Liver (tissue), 9 donors: ENCODE data around the gene MSX2. TPM values are rescaled to one million over a fixed set of nuclear protein-coding genes. Genes with fewer than 3 reads are reported as not detected.

Source experiments
- DNase-seq: peaks from one replicate; pipeline ENCODE4 v3.0.0-alpha.2; 2017; ENCODE audit warnings: low spot score
- H3K27ac ChIP-seq, 2 donors: one replicate each; pipeline ENCODE4 v1.7.0; 2013; ENCODE audit warnings: inconsistent platforms in 2 of 2, low read length in 2 of 2, control low read depth in 1 of 2, low read depth in 1 of 2, mild to moderate bottlenecking in 1 of 2
- H3K27me3 ChIP-seq, 4 donors: one replicate each; pipeline versions ENCODE4 v1.6.1 to v1.7.0; 2013; ENCODE audit warnings: low read length in 3 of 4, inconsistent platforms in 1 of 4, mild to moderate bottlenecking in 1 of 4, moderate library complexity in 1 of 4; ENCODE audit not compliant: control insufficient read depth in 4 of 4, insufficient read depth in 4 of 4
- H3K36me3 ChIP-seq, 4 donors: one replicate each; pipeline versions ENCODE4 v1.6.1 to v1.7.0; 2013; ENCODE audit warnings: low read length in 3 of 4, mild to moderate bottlenecking in 3 of 4, low read depth in 1 of 4, moderate library complexity in 1 of 4; ENCODE audit not compliant: control insufficient read depth in 4 of 4, insufficient read depth in 3 of 4
- H3K4me1 ChIP-seq, 4 donors: one replicate each; pipeline versions ENCODE4 v1.6.1 to v1.7.0; 2013; ENCODE audit warnings: low read length in 3 of 4, mild to moderate bottlenecking in 3 of 4, moderate library complexity in 1 of 4; ENCODE audit not compliant: control insufficient read depth in 4 of 4, insufficient read depth in 4 of 4
- H3K4me3 ChIP-seq, 3 donors: one replicate each; pipeline versions ENCODE4 v1.6.1 to v1.7.0; 2013; ENCODE audit warnings: low read length in 3 of 3, control low read depth in 1 of 3, low read depth in 1 of 3, mild to moderate bottlenecking in 1 of 3
- H3K9ac ChIP-seq, 2 donors: one replicate each; pipeline ENCODE4 v1.7.0; 2013; ENCODE audit warnings: low read length in 2 of 2, mild to moderate bottlenecking in 2 of 2, moderate library complexity in 2 of 2, control low read depth in 1 of 2, low read depth in 1 of 2
- H3K9me3 ChIP-seq, 4 donors: one replicate each; pipeline versions ENCODE4 v1.6.1 to v1.7.0; 2013; ENCODE audit warnings: low read length in 3 of 4; ENCODE audit not compliant: control insufficient read depth in 4 of 4
- EGR1 ChIP-seq, 2 donors: IDR thresholded peaks; 2 replicates each; pipeline ENCODE4 v1.6.1; 2016 to 2018; ENCODE audit warnings: antibody characterized with exemption in 2 of 2, low read depth in 2 of 2
- FOXA1 ChIP-seq: IDR thresholded peaks from 2 replicates; pipeline ENCODE4 v1.6.1; 2016; ENCODE audit warnings: antibody characterized with exemption
- FOXA2 ChIP-seq: IDR thresholded peaks from 2 replicates; pipeline ENCODE4 v1.6.1; 2016; ENCODE audit warnings: antibody characterized with exemption
- GABPA ChIP-seq, 2 donors: IDR thresholded peaks in 1 of 2; conservative IDR thresholded peaks in 1 of 2; 2 replicates each; pipeline ENCODE4 v1.6.1; 2016; ENCODE audit warnings: antibody characterized with exemption in 2 of 2, mild to moderate bottlenecking in 1 of 2, moderate library complexity in 1 of 2
- HNF4A ChIP-seq, 2 donors: conservative IDR thresholded peaks; 2 replicates each; pipeline ENCODE4 v1.6.1; 2016; ENCODE audit warnings: antibody characterized with exemption in 2 of 2, mild to moderate bottlenecking in 2 of 2
- HNF4G ChIP-seq: IDR thresholded peaks from 2 replicates; pipeline ENCODE4 v1.6.1; 2016; ENCODE audit warnings: antibody characterized with exemption
- NR2F2 ChIP-seq: IDR thresholded peaks from 2 replicates; pipeline ENCODE4 v1.6.1; 2016; ENCODE audit warnings: antibody characterized with exemption
- RAD21 ChIP-seq, 2 donors: IDR thresholded peaks; 2 replicates each; pipeline ENCODE4 v1.6.1; 2016; ENCODE audit warnings: antibody characterized with exemption in 2 of 2, mild to moderate bottlenecking in 2 of 2
- RXRA ChIP-seq, 2 donors: IDR thresholded peaks; 2 replicates each; pipeline ENCODE4 v1.6.1; 2017 to 2018; ENCODE audit warnings: antibody characterized with exemption in 2 of 2, mild to moderate bottlenecking in 1 of 2
- SP1 ChIP-seq: IDR thresholded peaks from 2 replicates; pipeline ENCODE4 v1.6.1; 2018; ENCODE audit warnings: antibody characterized with exemption, mild to moderate bottlenecking
- TAF1 ChIP-seq: conservative IDR thresholded peaks from 2 replicates; pipeline ENCODE4 v1.6.1; 2016; ENCODE audit warnings: antibody characterized with exemption, mild to moderate bottlenecking
- YY1 ChIP-seq: IDR thresholded peaks from 2 replicates; pipeline ENCODE4 v1.6.1; 2016; ENCODE audit warnings: antibody characterized with exemption, mild to moderate bottlenecking
- WGBS: extraction: QIAGEN DNeasy Blood & Tissue Kit; methylation state at CpG from one replicate; pipeline ENCODE4 v1.1.7; 2013; 5-methylcytosine and 5-hydroxymethylcytosine counted together
- polyA plus RNA-seq, 2 donors: library from polyadenylated mRNA; stranded (reverse) in 1 of 2; unstranded in 1 of 2; fragments of 200-250 nt in 1 of 2; fragments of >200 nt in 1 of 2; fragmentation: Nextera tagmentation in 1 of 2; extraction: Ambion mirVana in 1 of 2; gene quantifications; one replicate each; pipeline versions ENCODE4 v1.2.1 to v1.2.3, GENCODE V29; 2013 to 2015
- total RNA-seq, 2 donors: library from RNA; depleted of rRNA; stranded (reverse); fragments of >200 nt; gene quantifications; one replicate each; pipeline ENCODE4 v1.2.3, GENCODE V29; 2014
- TF ChIP-seq, protein P1 (sequence below): IDR thresholded peaks from 2 replicates; pipeline ENCODE4 v1.6.1; 2016; ENCODE audit warnings: antibody characterized with exemption
- TF ChIP-seq, protein P2 (sequence below): IDR thresholded peaks from 2 replicates; pipeline ENCODE4 v1.6.1; 2016; ENCODE audit warnings: antibody characterized with exemption, mild to moderate bottlenecking
- TF ChIP-seq, protein P3 (sequence below): IDR thresholded peaks from 2 replicates; pipeline ENCODE4 v1.6.1; 2016; ENCODE audit warnings: antibody characterized with exemption
- TF ChIP-seq, protein P4 (sequence below): fragments of 150-350 bp; IDR thresholded peaks from 2 replicates; pipeline ENCODE4 v1.5.1; 2017; ENCODE audit warnings: improper control_type of control experiment, low read depth, low read length; ENCODE audit not compliant: missing input control
- TF ChIP-seq, protein P5 (sequence below): IDR thresholded peaks from 2 replicates; pipeline ENCODE4 v1.6.1; 2016; ENCODE audit warnings: antibody characterized with exemption
- donor health status: healthy.
- donor health status: healthy.
- donor health status: healthy.
- donor health status: healthy.
- donor health status: healthy.

Gene MSX2
- total and polyA plus RNA-seq, 4 donors, result 0.08 to 0.09 TPM; not detected in 2

DNA sequence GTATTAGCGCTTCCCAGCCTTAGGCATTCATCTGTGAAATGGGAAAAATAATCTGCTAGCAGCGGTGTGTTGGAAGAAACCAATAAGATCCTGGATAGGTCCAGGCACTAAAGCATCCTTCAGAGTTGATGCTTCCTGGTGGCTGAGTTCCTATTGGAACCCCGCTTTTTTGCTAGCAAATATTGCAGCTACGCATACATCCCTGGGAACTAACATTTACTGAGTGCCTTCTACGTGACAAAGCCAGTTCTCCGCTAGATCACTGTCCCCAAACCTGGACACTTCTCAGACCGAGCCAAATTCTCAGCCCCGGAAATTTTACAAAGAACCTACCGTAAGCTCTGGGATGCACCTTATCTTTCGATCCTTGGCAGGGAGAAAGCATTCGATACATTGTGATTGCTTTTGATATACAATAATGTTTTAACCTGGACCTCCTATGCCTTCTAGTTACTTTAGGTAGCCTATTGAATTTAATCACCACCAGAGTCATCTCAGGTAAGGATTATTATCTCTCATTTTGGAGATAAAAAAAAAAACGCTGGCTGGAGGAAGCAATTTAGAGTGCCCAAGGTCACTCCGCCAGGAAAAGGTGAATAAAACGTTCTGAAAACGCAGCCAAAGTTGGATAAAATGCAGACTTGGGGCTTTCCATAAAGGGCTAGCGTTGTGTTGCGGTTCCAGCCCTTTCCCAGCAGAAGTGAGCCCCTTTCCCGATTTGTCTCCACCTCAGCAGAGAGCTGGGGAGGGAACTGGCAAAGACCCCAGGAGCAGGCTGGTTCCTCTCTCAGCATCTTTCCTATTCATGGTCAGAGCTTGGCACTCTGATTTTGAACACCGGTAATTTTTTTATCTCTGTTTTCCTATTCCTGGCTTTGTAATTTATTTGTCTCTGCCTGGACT is 2.6 kb upstream of the MSX2 start:
- no peak overlapping the region for H3K9ac ChIP-seq
- no peak overlapping the region for H3K4me3 ChIP-seq
- peaks cover 0 to 31% (median 16%) of the 10 kb centered on the region in 4 donors for H3K27me3 ChIP-seq
- peaks cover 0 to 3% (median 0%) of the 10 kb centered on the region in 4 donors for H3K9me3 ChIP-seq
- H3K27ac ChIP-seq, result no peak overlapping the region
- DNase-seq, result no peak
- peaks cover 0 to 19% (median 7%) of the 10 kb centered on the region in 4 donors for H3K4me1 ChIP-seq
- WGBS, result 9% methylated on average over 19 of the region's 19 CpGs
- no peaks in the 10 kb centered on the region for H3K36me3 ChIP-seq
- TF ChIP-seq NR2F2, result no peak
- TF ChIP-seq, protein P1, sequence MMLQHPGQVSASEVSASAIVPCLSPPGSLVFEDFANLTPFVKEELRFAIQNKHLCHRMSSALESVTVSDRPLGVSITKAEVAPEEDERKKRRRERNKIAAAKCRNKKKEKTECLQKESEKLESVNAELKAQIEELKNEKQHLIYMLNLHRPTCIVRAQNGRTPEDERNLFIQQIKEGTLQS, result no peak
- TF ChIP-seq, protein P2, sequence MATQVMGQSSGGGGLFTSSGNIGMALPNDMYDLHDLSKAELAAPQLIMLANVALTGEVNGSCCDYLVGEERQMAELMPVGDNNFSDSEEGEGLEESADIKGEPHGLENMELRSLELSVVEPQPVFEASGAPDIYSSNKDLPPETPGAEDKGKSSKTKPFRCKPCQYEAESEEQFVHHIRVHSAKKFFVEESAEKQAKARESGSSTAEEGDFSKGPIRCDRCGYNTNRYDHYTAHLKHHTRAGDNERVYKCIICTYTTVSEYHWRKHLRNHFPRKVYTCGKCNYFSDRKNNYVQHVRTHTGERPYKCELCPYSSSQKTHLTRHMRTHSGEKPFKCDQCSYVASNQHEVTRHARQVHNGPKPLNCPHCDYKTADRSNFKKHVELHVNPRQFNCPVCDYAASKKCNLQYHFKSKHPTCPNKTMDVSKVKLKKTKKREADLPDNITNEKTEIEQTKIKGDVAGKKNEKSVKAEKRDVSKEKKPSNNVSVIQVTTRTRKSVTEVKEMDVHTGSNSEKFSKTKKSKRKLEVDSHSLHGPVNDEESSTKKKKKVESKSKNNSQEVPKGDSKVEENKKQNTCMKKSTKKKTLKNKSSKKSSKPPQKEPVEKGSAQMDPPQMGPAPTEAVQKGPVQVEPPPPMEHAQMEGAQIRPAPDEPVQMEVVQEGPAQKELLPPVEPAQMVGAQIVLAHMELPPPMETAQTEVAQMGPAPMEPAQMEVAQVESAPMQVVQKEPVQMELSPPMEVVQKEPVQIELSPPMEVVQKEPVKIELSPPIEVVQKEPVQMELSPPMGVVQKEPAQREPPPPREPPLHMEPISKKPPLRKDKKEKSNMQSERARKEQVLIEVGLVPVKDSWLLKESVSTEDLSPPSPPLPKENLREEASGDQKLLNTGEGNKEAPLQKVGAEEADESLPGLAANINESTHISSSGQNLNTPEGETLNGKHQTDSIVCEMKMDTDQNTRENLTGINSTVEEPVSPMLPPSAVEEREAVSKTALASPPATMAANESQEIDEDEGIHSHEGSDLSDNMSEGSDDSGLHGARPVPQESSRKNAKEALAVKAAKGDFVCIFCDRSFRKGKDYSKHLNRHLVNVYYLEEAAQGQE, result no peak

DNA sequence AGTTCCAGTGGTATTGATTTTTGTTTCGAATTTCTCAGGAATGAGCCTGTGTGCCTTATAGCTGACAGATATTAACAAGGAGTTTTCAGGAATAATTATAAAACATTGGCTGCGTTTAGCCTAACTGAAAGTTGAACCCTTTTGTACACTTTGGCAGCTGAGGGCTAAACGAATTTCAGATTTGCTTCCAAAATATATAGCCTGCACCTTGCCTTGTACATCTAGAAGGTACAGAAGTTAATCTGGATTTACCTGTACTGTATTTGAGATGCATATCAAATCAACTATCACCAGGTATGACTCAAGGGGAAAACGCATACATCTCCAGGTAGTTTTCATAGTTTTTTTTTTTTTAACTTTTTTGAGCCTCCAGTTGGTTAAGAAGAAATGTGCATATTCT is 1.9 kb upstream of the MSX2 start:
- TF ChIP-seq, protein P3, sequence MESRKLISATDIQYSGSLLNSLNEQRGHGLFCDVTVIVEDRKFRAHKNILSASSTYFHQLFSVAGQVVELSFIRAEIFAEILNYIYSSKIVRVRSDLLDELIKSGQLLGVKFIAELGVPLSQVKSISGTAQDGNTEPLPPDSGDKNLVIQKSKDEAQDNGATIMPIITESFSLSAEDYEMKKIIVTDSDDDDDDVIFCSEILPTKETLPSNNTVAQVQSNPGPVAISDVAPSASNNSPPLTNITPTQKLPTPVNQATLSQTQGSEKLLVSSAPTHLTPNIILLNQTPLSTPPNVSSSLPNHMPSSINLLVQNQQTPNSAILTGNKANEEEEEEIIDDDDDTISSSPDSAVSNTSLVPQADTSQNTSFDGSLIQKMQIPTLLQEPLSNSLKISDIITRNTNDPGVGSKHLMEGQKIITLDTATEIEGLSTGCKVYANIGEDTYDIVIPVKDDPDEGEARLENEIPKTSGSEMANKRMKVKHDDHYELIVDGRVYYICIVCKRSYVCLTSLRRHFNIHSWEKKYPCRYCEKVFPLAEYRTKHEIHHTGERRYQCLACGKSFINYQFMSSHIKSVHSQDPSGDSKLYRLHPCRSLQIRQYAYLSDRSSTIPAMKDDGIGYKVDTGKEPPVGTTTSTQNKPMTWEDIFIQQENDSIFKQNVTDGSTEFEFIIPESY, result no peak
- TF ChIP-seq, protein P2, result no peak
- no peak for TF ChIP-seq GABPA (IDR thresholded peaks at IDR 0.05 in 1 of 2, conservative IDR thresholded peaks at IDR 0.05 in 1 of 2)
- no peak for TF ChIP-seq NR2F2
- TF ChIP-seq, protein P1, result no peak
- TF ChIP-seq HNF4G, result no peak
- no peak for TF ChIP-seq RAD21 (IDR thresholded peaks at IDR 0.05)
- TF ChIP-seq RXRA (IDR thresholded peaks at IDR 0.05), result no peak
- TF ChIP-seq, protein P4, sequence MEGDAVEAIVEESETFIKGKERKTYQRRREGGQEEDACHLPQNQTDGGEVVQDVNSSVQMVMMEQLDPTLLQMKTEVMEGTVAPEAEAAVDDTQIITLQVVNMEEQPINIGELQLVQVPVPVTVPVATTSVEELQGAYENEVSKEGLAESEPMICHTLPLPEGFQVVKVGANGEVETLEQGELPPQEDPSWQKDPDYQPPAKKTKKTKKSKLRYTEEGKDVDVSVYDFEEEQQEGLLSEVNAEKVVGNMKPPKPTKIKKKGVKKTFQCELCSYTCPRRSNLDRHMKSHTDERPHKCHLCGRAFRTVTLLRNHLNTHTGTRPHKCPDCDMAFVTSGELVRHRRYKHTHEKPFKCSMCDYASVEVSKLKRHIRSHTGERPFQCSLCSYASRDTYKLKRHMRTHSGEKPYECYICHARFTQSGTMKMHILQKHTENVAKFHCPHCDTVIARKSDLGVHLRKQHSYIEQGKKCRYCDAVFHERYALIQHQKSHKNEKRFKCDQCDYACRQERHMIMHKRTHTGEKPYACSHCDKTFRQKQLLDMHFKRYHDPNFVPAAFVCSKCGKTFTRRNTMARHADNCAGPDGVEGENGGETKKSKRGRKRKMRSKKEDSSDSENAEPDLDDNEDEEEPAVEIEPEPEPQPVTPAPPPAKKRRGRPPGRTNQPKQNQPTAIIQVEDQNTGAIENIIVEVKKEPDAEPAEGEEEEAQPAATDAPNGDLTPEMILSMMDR, result no peak
- no peak for TF ChIP-seq TAF1
- no peak for TF ChIP-seq FOXA1
- no peak for TF ChIP-seq FOXA2
- no peak for TF ChIP-seq YY1
- no peak for TF ChIP-seq HNF4A (conservative IDR thresholded peaks at IDR 0.05)
- TF ChIP-seq EGR1 (IDR thresholded peaks at IDR 0.05; ENCODE audit: low read depth in 2 of 2), result no peak
- TF ChIP-seq, protein P5, sequence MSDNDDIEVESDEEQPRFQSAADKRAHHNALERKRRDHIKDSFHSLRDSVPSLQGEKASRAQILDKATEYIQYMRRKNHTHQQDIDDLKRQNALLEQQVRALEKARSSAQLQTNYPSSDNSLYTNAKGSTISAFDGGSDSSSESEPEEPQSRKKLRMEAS, result no peak
- no peak for TF ChIP-seq SP1
- Histone ChIP-seq H3K4me1 (peaks cover 0 to 19% (median 7%) of the 10 kb centered on the region in 4 donors), H3K9me3 (peaks cover 0 to 3% (median 0%) of the 10 kb centered on the region in 4 donors), H3K4me3 (no peak overlapping the region), H3K27me3 (peaks cover 0 to 34% (median 15%) of the 10 kb centered on the region in 4 donors), H3K27ac (no peak overlapping the region), H3K36me3 (no peaks in the 10 kb centered on the region), H3K9ac (no peak overlapping the region)
- WGBS, result 18% methylated on average over 4 of the region's 4 CpGs
- DNase-seq, result no peak
